T-helper 2 cell treated with Interferon-gamma antibody and Interleukin-4, amounts not matched to agents 100 ng/mL and 5 ng/mL, for 36 hours (primary cell): ENCODE measurements around the gene PEG3. TPM values are rescaled to one million over a fixed set of nuclear protein-coding genes. Genes with fewer than 3 reads are reported as not detected.

ENCODE experiments used
- intact Hi-C: fragments of 100-400 bp; cut with micrococcal nuclease; formaldehyde crosslinking; loops from one replicate; pipeline ENCODE4 v1.15.1; 2023
- total RNA-seq: library from RNA; stranded (reverse); gene quantifications from 2 replicates; pipeline ENCODE4 v1.2.3, GENCODE V29; 2022

Gene PEG3
- total RNA-seq, 1 donor from 2014 or later = not detected

DNA sequence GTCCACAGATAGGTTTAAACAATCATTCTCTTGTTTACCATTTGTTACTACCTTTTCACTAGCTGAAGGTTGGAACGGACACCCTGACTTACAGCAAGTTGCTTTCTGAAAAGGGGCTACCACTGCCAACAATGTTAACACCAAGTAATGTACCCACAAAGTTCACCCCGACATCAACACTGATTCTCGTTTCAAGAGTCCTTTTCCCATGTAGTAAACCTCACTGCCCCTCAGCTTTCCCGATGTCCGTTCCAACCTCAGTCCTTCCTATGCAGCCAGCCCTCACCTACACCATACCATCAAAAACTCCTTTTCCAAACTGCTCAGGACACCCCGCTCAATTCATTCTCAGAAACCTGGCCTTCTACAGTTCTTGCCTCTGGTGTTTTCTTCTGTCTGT lies 29.0 kb downstream of the PEG3 start:
- intact Hi-C loops = no loop called here

- intact Hi-C loops = no loop called here
Observed at GRCh38 chr19:56810260-56810659, 30.3 kb downstream of the PEG3 start.

DNA sequence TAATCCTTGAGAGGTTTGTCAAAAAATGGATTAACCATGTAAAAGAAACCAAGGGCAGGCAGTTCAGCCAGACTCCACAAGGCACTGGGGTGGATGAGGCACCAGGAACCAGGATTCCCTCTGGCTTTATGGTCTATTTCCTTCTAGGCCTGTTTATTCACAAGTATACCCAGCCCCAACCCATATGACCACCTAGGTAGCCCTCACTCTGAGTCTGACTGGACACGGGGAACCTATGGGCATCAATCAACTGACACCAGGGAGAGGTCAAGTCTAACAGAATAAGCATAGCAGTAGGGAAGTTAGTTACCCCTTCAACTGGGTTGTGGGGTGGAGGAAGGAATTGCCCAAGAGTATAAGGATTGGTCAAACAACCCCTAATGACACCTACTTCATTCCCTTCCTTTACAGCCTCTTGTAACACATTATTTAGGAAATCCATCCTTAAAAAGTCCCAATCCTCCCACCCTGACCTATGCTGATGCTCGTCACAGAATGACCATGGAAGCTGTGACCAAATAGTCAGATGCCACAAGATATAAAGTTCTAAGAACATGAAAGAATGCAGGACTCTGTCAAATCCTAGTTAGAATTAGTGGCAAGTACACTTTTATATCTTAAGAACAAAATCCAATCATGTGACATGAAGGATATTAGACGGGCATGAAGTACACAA lies 31.7 kb downstream of the PEG3 start:
- intact Hi-C loops = no loop called here

DNA sequence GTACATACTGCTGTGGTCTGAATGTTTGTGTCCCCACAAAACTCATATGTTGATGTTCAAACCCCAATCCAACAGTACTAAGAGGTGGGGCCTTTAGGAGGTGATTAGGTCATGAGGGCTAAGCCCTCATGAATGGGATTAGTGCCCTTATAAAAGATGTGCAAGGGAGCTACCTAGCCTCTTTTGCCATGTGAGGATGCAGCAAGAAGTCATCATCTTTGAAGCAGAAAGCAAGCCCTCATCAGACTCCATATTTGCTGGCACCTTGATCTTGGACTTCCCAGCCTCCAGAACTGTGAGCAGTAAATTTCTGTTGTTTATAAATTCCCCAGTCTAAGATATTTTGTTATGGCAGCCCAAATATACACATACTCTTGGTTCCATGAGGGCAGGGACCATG lies 33.9 kb downstream of the PEG3 start:
- intact Hi-C loops = no loop called here

Other genes starting within 250 kb of the PEG3 start
- gene ZNF71, start 245.4 kb downstream of the PEG3 start, total RNA-seq = 5.5 and 5.8 TPM in 2 replicates
- not detected in 2 replicates for gene SMIM17, start 197.6 kb downstream of the PEG3 start, total RNA-seq
- 0.11 and 0.27 TPM in 2 replicates for gene ZNF835, start 169.0 kb downstream of the PEG3 start, total RNA-seq
- not detected in 2 replicates for gene ZIM2, start within 50 bp of the PEG3 start, total RNA-seq